AG09319 (cell line): ENCODE measurements around the gene MAPKAP1.
"Not testable (repeated sequence)": the region's sequence is repeated elsewhere in the genome, so short reads cannot be mapped to it uniquely, and the experiment has no call there.

Experiments used
- DNase-seq: peaks from one replicate; pipeline ENCODE4 v3.0.0-alpha.2; 2010; ENCODE audit warnings: low read depth; ENCODE audit errors: extremely low read depth
- CTCF ChIP-seq: IDR thresholded peaks from 2 replicates; pipeline ENCODE4 v1.5.1; 2011; ENCODE audit warnings: low read depth, mild to moderate bottlenecking, inconsistent platforms, low read length, moderate library complexity

Gene MAPKAP1

GRCh38 chr9:125407432-125407973 lies 299.5 kb downstream of the MAPKAP1 start:
- TF ChIP-seq CTCF = no peak

GRCh38 chr9:125406810-125407087 lies 300.3 kb downstream of the MAPKAP1 start:
- no peak for TF ChIP-seq CTCF
- no peak for DNase-seq

More at GRCh38 chr9:125407432-125407973, 299.5 kb downstream of the MAPKAP1 start:
- no peak for DNase-seq

GRCh38 chr9:125405938-125406809 lies 300.8 kb downstream of the MAPKAP1 start:
- no peak for TF ChIP-seq CTCF
- no peak for DNase-seq

- no peak for DNase-seq
- TF ChIP-seq CTCF = no peak
These were observed 302.3 kb downstream of the MAPKAP1 start for GRCh38 chr9:125404733-125405132.

GRCh38 chr9:125400725-125401716 lies 306.0 kb downstream of the MAPKAP1 start:
- TF ChIP-seq CTCF = no peak
- DNase-seq = no peak

- not testable (repeated sequence) for DNase-seq
These were observed 306.8 kb downstream of the MAPKAP1 start for GRCh38 chr9:125400232-125400631.

- no peak for TF ChIP-seq CTCF
- DNase-seq = no peak
These were observed 307.3 kb downstream of the MAPKAP1 start for GRCh38 chr9:125399666-125400065.
